OCI-LY7 (cell line): ENCODE results near the gene APIP.

Experiments used
- CTCF ChIP-seq: fragments of 200-600 bp; sonication (generic); conservative IDR thresholded peaks from 2 replicates; pipeline ENCODE4 v1.5.1; 2014; ENCODE audit warnings: mild to moderate bottlenecking, antibody characterized with exemption, low read length, moderate library complexity, mixed read lengths
- EZH2phosphoT487 ChIP-seq: fragments of 200-600 bp; sonication (generic); IDR thresholded peaks from 2 replicates; pipeline ENCODE4 v1.6.1; 2018; ENCODE audit warnings: low read depth, borderline replicate concordance, mild to moderate bottlenecking, mixed run types, antibody characterized with exemption, low read length, moderate library complexity, mixed read lengths

GRCh38 chr11:34921156-34921555 lies 5.0 kb upstream of the APIP start:
- no peak for TF ChIP-seq CTCF
- no peak for TF ChIP-seq EZH2phosphoT487
